ENCODE data around the gene FSTL5. TPM values are rescaled to one million over a fixed set of nuclear protein-coding genes. Genes with fewer than 3 reads are reported as not detected.

The FSTL5 gene
- total and polyA plus RNA-seq, 2 experiments from 2014 or later = 0.06 to 0.49 TPM

- TF ChIP-seq ZNF114 (CRISPR knock-in tag; IDR thresholded peaks at IDR 0.05) = no peak
- no peak for TF ChIP-seq STAT1 (IDR thresholded peaks at IDR 0.05; ENCODE audit: unreplicated experiment)
- TF ChIP-seq ETS1 (IDR thresholded peaks at IDR 0.05) = no peak
- no peak for TF ChIP-seq NANOG (IDR thresholded peaks at IDR 0.05; ENCODE audit: borderline replicate concordance)
- no peak for TF ChIP-seq ZNF331 (CRISPR knock-in tag; IDR thresholded peaks at IDR 0.05; ENCODE audit: low read depth)
- TF ChIP-seq, protein P1, sequence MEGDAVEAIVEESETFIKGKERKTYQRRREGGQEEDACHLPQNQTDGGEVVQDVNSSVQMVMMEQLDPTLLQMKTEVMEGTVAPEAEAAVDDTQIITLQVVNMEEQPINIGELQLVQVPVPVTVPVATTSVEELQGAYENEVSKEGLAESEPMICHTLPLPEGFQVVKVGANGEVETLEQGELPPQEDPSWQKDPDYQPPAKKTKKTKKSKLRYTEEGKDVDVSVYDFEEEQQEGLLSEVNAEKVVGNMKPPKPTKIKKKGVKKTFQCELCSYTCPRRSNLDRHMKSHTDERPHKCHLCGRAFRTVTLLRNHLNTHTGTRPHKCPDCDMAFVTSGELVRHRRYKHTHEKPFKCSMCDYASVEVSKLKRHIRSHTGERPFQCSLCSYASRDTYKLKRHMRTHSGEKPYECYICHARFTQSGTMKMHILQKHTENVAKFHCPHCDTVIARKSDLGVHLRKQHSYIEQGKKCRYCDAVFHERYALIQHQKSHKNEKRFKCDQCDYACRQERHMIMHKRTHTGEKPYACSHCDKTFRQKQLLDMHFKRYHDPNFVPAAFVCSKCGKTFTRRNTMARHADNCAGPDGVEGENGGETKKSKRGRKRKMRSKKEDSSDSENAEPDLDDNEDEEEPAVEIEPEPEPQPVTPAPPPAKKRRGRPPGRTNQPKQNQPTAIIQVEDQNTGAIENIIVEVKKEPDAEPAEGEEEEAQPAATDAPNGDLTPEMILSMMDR (conservative IDR thresholded peaks at IDR 0.05; ENCODE audit: low read depth in 2 of 2) = no peak
- no peak for TF ChIP-seq JUNB (IDR thresholded peaks at IDR 0.05; ENCODE audit: unreplicated experiment)
Observed at GRCh38 chr4:161717084-161717483, 446.7 kb downstream of the FSTL5 start (continued).

DNA sequence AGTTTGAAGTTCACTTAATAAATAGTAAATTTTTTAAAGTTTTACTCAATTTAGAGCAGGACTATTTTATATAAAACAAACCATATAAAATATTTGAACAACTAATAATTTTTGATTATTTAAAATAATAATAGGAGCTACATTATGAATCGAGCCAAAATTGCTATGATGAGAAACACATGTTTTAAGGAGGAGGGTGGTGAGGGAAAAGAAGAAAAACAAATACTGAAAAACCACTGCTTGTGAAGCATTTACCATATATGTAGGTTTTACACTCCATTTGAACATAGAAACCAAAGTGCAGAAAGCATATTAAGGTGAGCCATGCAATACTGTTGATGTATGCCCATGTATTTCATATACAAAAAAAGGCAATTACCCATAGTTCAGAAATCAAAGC is 448.9 kb downstream of the FSTL5 start:
- no peaks in the 10 kb centered on the region for H4K20me1 ChIP-seq (replicated peaks; ENCODE audit: insufficient read depth)
- peaks cover 6% of the 10 kb centered on the region; the same call in 1 of the 2 replicates for H3K9me2 ChIP-seq (ENCODE audit: insufficient read depth)
- ATAC-seq (no peak), DNase-seq (ENCODE audit: low spot score) (no peak)
- no peak overlapping the region for H3K4me2 ChIP-seq
- H3K36me3 ChIP-seq (ENCODE audit: insufficient read depth) = no peaks in the 10 kb centered on the region
- H2AFZ ChIP-seq = no peak overlapping the region
- Mint-ChIP-seq H3K4me3 (no peak overlapping the region), H3K27ac (no peak overlapping the region), H3K4me1 (no peaks in the 10 kb centered on the region), H3K9me3 (no peaks in the 10 kb centered on the region), H3K27me3 (ENCODE audit: insufficient read depth, low read depth, poor library complexity) (no peaks in the 10 kb centered on the region), H3K36me3 (ENCODE audit: low read depth) (no peaks in the 10 kb centered on the region)
- H3F3A ChIP-seq (replicated peaks; ENCODE audit: low read depth) = no peaks in the 10 kb centered on the region
- H3K4me1 ChIP-seq (ENCODE audit: insufficient read depth) = no peaks in the 10 kb centered on the region
- no peak overlapping the region for H3K4me3 ChIP-seq
- H3K27me3 ChIP-seq (ENCODE audit: insufficient read depth) = no peaks in the 10 kb centered on the region
- H3K79me2 ChIP-seq (replicated peaks; ENCODE audit: insufficient read depth) = no peaks in the 10 kb centered on the region
- TF ChIP-seq, protein P1 (conservative IDR thresholded peaks at IDR 0.05; ENCODE audit: low read depth in 2 of 2) = no peak
- TF ChIP-seq EZH2 (IDR thresholded peaks at IDR 0.05; ENCODE audit: low read depth, unreplicated experiment) = no peak
- H3K27ac ChIP-seq (ENCODE audit: low read depth) = no peak overlapping the region
